HFFc6 (cell line): ENCODE results near the gene ARPC2. TPM values are rescaled to one million over a fixed set of nuclear protein-coding genes. Genes with fewer than 3 reads are reported as not detected.

Source experiments
- DNase-seq: peaks from one replicate; pipeline ENCODE4 v3.0.0-alpha.2; 2018
- H3K27ac Mint-ChIP-seq: 2 replicates; pipeline ENCODE4 v1.8.0; 2020; ENCODE audit warnings: mild to moderate bottlenecking, mixed read lengths
- H3K27me3 Mint-ChIP-seq: 2 replicates; pipeline ENCODE4 v1.8.0; 2021; ENCODE audit warnings: mild to moderate bottlenecking, moderate library complexity, mixed read lengths; ENCODE audit not compliant: insufficient read depth
- H3K36me3 Mint-ChIP-seq: 2 replicates; pipeline ENCODE4 v1.8.0; 2021; ENCODE audit warnings: low read depth, mixed read lengths
- H3K4me1 Mint-ChIP-seq: 2 replicates; pipeline ENCODE4 v1.8.0; 2020; ENCODE audit warnings: low read depth, mixed read lengths
- H3K4me3 Mint-ChIP-seq: 2 replicates; pipeline ENCODE4 v1.8.0; 2020; ENCODE audit warnings: mild to moderate bottlenecking, moderate library complexity, mixed read lengths
- H3K9me3 Mint-ChIP-seq: 2 replicates; pipeline ENCODE4 v1.8.0; 2020; ENCODE audit warnings: mild to moderate bottlenecking, mixed read lengths
- total RNA-seq, 6 experiments: library from RNA; stranded (reverse); fragmentation: NEBNext Ultra II Directional; extraction: Animal tissue kit (Norgen Biotek cat#: 25700); gene quantifications; 2 replicates in 1 of 6; 3 replicates in 5 of 6; pipeline ENCODE4 v1.2.3, GENCODE V29; 2021
- TF ChIP-seq, protein P1 (sequence below): fragments of 200-600 bp; sonication (generic); IDR thresholded peaks from 2 replicates; pipeline ENCODE4 v1.5.0; 2021; ENCODE audit warnings: antibody characterized with exemption, mild to moderate bottlenecking

Gene ARPC2
- total RNA-seq, 6 experiments from 2014 or later: 458 to 516 (median 500) TPM

DNA sequence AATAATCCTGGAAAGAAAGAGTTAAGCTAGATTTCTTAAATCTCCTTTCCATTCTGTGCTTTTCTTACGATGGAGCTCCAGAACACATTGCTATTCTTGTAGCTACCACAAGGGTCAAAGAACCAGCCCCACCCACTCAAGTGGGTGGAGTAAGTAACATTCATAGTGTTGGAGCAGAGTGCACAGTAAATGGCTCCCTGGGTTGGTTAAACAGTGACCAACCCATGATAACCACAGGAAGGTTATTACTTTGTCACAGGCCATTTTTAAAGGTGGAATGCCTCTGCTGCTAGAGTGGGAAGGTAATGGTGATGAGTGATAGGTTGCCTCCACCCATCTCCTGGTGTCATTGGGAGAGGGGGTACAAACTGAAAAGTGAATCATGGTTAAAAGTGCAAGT lies 13.9 kb downstream of the ARPC2 start:
- H3K9me3 Mint-ChIP-seq: no peaks in the 10 kb centered on the region
- H3K27me3 Mint-ChIP-seq: peaks cover 2% of the 10 kb centered on the region
- peak overlapping the region; percentile 36 for H3K4me3 Mint-ChIP-seq
- H3K27ac Mint-ChIP-seq: peak overlapping the region; percentile 54
- peak; percentile 30 for DNase-seq
- peaks cover 70% of the 10 kb centered on the region for H3K36me3 Mint-ChIP-seq
- peaks cover 60% of the 10 kb centered on the region for H3K4me1 Mint-ChIP-seq
- TF ChIP-seq, protein P1, sequence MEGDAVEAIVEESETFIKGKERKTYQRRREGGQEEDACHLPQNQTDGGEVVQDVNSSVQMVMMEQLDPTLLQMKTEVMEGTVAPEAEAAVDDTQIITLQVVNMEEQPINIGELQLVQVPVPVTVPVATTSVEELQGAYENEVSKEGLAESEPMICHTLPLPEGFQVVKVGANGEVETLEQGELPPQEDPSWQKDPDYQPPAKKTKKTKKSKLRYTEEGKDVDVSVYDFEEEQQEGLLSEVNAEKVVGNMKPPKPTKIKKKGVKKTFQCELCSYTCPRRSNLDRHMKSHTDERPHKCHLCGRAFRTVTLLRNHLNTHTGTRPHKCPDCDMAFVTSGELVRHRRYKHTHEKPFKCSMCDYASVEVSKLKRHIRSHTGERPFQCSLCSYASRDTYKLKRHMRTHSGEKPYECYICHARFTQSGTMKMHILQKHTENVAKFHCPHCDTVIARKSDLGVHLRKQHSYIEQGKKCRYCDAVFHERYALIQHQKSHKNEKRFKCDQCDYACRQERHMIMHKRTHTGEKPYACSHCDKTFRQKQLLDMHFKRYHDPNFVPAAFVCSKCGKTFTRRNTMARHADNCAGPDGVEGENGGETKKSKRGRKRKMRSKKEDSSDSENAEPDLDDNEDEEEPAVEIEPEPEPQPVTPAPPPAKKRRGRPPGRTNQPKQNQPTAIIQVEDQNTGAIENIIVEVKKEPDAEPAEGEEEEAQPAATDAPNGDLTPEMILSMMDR: peak; percentile 68

DNA sequence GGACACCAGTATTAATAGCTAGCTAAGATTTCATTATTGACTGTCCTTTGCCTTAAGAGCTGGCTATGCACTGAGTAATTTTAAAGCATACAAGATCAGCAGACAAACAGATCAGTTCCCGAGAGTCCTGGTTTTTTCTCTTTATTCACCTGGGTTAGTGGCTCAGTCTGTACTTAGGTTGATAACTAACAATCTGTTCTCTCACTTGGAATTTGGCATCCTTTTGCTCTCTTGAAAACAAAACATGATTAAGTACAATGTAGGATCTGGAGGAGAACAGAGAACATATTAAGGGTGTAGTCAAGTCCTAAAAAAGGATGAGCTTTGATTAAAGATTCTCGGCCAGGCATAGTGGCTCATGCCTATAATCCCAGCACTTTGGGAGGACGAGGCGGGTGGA lies 16.6 kb downstream of the ARPC2 start:
- Mint-ChIP-seq H3K36me3 (peaks cover 55% of the 10 kb centered on the region), H3K4me1 (peaks cover 41% of the 10 kb centered on the region), H3K27ac (no peak overlapping the region)

DNA sequence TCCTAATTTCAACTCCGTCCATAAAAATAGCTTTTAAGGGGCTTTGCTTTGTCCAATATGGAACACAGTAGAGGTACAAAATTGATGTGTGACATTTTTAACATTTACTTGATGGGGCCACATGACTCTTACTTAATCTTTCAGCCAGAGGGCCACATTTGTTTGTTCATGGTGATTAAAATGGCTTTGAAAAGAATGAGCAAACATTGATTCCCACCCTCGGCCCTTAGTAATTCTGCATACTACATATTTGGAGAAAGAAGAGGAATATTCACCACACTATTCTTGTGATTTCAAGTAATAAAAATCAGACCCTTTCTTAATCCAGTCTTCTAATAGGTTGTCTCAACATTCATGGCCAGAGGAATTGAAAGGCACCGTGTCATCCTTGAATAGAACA lies 17.5 kb downstream of the ARPC2 start:
- no peak overlapping the region for H3K27ac Mint-ChIP-seq
- peaks cover 32% of the 10 kb centered on the region for H3K4me1 Mint-ChIP-seq
- no peak for DNase-seq
- peaks cover 59% of the 10 kb centered on the region for H3K36me3 Mint-ChIP-seq
- TF ChIP-seq, protein P1: no peak
- H3K27me3 Mint-ChIP-seq: no peaks in the 10 kb centered on the region; the same call in none of the 2 replicates
- H3K4me3 Mint-ChIP-seq: no peak overlapping the region
- no peaks in the 10 kb centered on the region for H3K9me3 Mint-ChIP-seq

More for the DNA sequence above, 16.6 kb downstream of the ARPC2 start:
- TF ChIP-seq, protein P1: no peak
- Mint-ChIP-seq H3K4me3 (no peak overlapping the region), H3K9me3 (no peaks in the 10 kb centered on the region), H3K27me3 (no peaks in the 10 kb centered on the region; the same call in none of the 2 replicates)
- no peak for DNase-seq

DNA sequence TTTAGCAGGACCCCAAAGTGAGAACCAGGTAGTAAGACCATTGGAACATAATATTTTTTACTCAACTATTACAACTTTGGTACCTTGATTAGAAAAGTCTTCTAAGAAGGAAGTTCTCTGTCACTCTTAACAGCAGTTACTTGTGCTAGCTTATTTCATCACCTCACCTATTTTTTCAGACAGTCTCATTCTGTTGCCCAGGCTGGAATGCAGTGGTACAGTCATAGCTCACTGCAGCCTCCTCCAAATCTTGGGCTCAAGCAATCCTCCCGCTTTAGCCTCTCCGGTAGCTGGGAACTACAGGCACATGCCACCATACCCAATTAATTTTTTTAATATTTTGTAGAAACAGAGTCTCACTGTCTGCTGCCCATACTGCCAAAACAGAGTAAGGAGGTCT lies 18.0 kb downstream of the ARPC2 start:
- Mint-ChIP-seq H3K27me3 (no peaks in the 10 kb centered on the region; the same call in none of the 2 replicates), H3K36me3 (peaks cover 59% of the 10 kb centered on the region), H3K4me3 (no peak overlapping the region), H3K9me3 (no peaks in the 10 kb centered on the region), H3K27ac (no peak overlapping the region), H3K4me1 (peaks cover 27% of the 10 kb centered on the region)
- DNase-seq: no peak
- TF ChIP-seq, protein P1: no peak

DNA sequence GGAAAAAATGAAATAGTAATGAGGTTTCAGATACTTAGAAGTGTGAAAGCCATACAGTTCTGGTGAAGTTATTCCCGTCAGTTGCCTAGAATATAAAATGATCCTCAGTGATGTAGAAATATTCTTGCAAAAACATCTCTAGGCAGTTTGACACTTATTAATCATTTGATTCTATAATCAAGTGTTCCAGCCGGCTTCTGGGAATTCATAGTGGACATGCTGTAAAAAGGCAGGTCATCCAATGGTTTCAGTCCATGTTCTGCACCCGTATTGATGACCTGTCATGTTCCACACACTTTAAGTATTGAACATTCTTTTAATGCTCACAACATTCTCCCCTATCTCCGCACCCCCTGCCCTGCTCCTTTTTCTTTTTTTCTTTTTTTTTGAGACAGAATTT lies 19.8 kb downstream of the ARPC2 start:
- Mint-ChIP-seq H3K4me3 (no peak overlapping the region), H3K4me1 (peaks cover 13% of the 10 kb centered on the region; the same call in 1 of the 2 replicates), H3K27me3 (no peaks in the 10 kb centered on the region; the same call in 1 of the 2 replicates), H3K36me3 (peaks cover 45% of the 10 kb centered on the region), H3K27ac (no peak overlapping the region), H3K9me3 (no peaks in the 10 kb centered on the region)
- TF ChIP-seq, protein P1: no peak
- no peak for DNase-seq
